Prostate gland (tissue), 2 donors: ENCODE data around the gene SEMA3A.

Experiments used
- CTCF ChIP-seq, 4 experiments: fragments of 200-600 bp in 2 of 4; fragments of 450-650 bp in 2 of 4; sonication (generic) in 2 of 4; IDR thresholded peaks; 1 replicate in 3 of 4; 2 replicates in 1 of 4; pipeline ENCODE4 v1.5.1; 2016 to 2019; ENCODE audit warnings: antibody characterized with exemption in 4 of 4, mild to moderate bottlenecking in 2 of 4, moderate library complexity in 2 of 4
- POLR2A ChIP-seq: fragments of 450-650 bp; IDR thresholded peaks from one replicate; pipeline ENCODE4 v1.6.1; 2016; ENCODE audit warnings: antibody characterized with exemption, mild to moderate bottlenecking
- POLR2AphosphoS5 ChIP-seq: sonication (generic); formaldehyde crosslinking; IDR thresholded peaks from one replicate; pipeline ENCODE4 v1.6.1; 2017; ENCODE audit warnings: antibody characterized with exemption

DNA sequence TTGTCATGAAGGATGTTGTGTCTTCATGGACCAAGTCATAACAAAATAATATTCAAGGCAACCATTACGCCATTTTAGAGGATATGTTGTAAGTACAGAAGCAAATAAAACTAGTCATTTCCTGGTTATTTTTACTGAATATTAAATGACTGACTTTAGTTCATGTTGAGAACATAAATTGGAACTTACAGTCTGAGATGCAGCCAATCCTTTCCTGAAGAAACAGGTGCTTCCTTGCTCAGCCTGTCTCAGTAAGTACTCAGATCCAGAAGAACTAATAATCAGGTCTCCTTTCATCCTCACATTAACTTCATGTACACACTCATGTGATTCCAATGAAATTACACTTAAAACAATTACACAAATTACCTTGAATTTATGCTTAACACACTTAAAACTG lies 12.3 kb downstream of the SEMA3A start:
- no peak for TF ChIP-seq CTCF (IDR thresholded peaks at IDR 0.05)
- no peak for TF ChIP-seq POLR2A
- no peak for TF ChIP-seq POLR2AphosphoS5
